DND-41 (cell line): ENCODE data around the gene GPR160.

Experiments
- ATAC-seq: fragments of 200-7000 bp; cut with Tn5 transposase; 3 replicates; pipeline ENCODE4 v1.9.1; 2021; ENCODE audit warnings: low read depth; ENCODE audit not compliant: insufficient read depth
- DNase-seq: peaks from one replicate; pipeline ENCODE4 v3.0.0-alpha.2; 2020
- H2AFZ ChIP-seq: 2 replicates; pipeline ENCODE4 v1.6.0; 2012; ENCODE audit warnings: low read depth, low read length
- H3K27ac ChIP-seq: 2 replicates; pipeline ENCODE4 v1.5.1; 2012; ENCODE audit warnings: low read length, inconsistent platforms
- H3K27me3 ChIP-seq: fragments of 200-600 bp; sonication (generic); 2 replicates; pipeline ENCODE4 v1.6.0; 2012; ENCODE audit warnings: low read length, mild to moderate bottlenecking, inconsistent platforms; ENCODE audit not compliant: insufficient read depth, poor library complexity
- H3K36me3 ChIP-seq: 2 replicates; pipeline ENCODE4 v1.5.1; 2012; ENCODE audit warnings: low read length, inconsistent platforms; ENCODE audit not compliant: insufficient read depth
- H3K4me1 ChIP-seq: 2 replicates; pipeline ENCODE4 v1.5.1; 2012; ENCODE audit warnings: mild to moderate bottlenecking, low read length; ENCODE audit not compliant: insufficient read depth
- H3K4me2 ChIP-seq: 2 replicates; pipeline ENCODE4 v1.6.0; 2012; ENCODE audit warnings: mild to moderate bottlenecking, moderate library complexity, low read length, inconsistent platforms; ENCODE audit not compliant: insufficient read depth
- H3K4me3 ChIP-seq, 2 experiments: fragments of 200-600 bp in 1 of 2; shearing (Covaris generic) in 1 of 2; 2 replicates each; pipeline ENCODE4 v1.5.1; 2012 to 2016; ENCODE audit warnings: inconsistent platforms in 2 of 2, low read length in 2 of 2, mild to moderate bottlenecking in 2 of 2, low read depth in 1 of 2, moderate library complexity in 1 of 2
- H3K79me2 ChIP-seq: 2 replicates; pipeline ENCODE4 v1.6.0; 2012; ENCODE audit warnings: low read length, inconsistent platforms; ENCODE audit not compliant: insufficient read depth
- H3K9ac ChIP-seq: 2 replicates; pipeline ENCODE4 v1.6.0; 2012; ENCODE audit warnings: low read depth, mild to moderate bottlenecking, inconsistent platforms, low read length, moderate library complexity
- H3K9me3 ChIP-seq: 2 replicates; pipeline ENCODE4 v1.5.1; 2012; ENCODE audit warnings: low read length, moderate library complexity, mild to moderate bottlenecking, inconsistent platforms; ENCODE audit not compliant: insufficient read depth, severe bottlenecking
- H4K20me1 ChIP-seq: 2 replicates; pipeline ENCODE4 v1.6.0; 2012; ENCODE audit warnings: low read length; ENCODE audit not compliant: insufficient read depth
- EZH2 ChIP-seq: IDR thresholded peaks from 3 replicates; pipeline ENCODE4 v1.6.1; 2012; ENCODE audit warnings: borderline replicate concordance, low read depth, mild to moderate bottlenecking, moderate library complexity, low read length, inconsistent platforms; ENCODE audit not compliant: severe bottlenecking
- TF ChIP-seq, protein P1 (sequence below): IDR thresholded peaks from 2 replicates; pipeline ENCODE4 v1.5.1; 2012; ENCODE audit warnings: borderline replicate concordance, low read length, moderate library complexity, mild to moderate bottlenecking; ENCODE audit not compliant: poor library complexity, severe bottlenecking; ENCODE audit errors: extremely low read depth

GPR160 gene

DNA sequence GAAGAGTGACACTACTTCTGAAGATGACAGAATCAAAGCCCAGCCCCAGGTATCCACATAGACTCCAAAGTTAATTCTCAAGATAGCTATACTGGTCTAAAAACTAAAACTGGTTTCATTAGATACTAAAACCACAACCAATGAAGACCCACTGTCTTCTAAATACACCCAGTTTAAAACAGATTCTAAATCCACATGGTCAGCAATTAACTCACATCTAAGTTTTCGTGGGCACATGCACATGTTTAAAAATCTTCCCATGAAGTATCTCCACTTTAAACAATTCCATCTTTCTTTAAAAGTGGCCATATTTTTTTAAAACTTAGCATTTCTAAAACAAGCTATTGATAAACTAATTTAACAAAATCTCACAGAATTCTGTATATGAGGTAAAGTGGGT is 63.1 kb downstream of the GPR160 start:
- H2AFZ ChIP-seq: no peak overlapping the region
- H3K4me3 ChIP-seq: no peak overlapping the region
- ATAC-seq: no peak
- TF ChIP-seq, protein P1, sequence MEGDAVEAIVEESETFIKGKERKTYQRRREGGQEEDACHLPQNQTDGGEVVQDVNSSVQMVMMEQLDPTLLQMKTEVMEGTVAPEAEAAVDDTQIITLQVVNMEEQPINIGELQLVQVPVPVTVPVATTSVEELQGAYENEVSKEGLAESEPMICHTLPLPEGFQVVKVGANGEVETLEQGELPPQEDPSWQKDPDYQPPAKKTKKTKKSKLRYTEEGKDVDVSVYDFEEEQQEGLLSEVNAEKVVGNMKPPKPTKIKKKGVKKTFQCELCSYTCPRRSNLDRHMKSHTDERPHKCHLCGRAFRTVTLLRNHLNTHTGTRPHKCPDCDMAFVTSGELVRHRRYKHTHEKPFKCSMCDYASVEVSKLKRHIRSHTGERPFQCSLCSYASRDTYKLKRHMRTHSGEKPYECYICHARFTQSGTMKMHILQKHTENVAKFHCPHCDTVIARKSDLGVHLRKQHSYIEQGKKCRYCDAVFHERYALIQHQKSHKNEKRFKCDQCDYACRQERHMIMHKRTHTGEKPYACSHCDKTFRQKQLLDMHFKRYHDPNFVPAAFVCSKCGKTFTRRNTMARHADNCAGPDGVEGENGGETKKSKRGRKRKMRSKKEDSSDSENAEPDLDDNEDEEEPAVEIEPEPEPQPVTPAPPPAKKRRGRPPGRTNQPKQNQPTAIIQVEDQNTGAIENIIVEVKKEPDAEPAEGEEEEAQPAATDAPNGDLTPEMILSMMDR: no peak
- no peak for TF ChIP-seq EZH2
- no peak overlapping the region for H3K4me2 ChIP-seq
- no peaks in the 10 kb centered on the region for H3K9me3 ChIP-seq
- peaks cover 90% of the 10 kb centered on the region for H3K36me3 ChIP-seq
- no peak for DNase-seq
- no peak overlapping the region for H3K9ac ChIP-seq
- no peaks in the 10 kb centered on the region for H3K4me1 ChIP-seq
- H3K79me2 ChIP-seq: no peaks in the 10 kb centered on the region
- H3K27me3 ChIP-seq: no peaks in the 10 kb centered on the region
- H3K27ac ChIP-seq: no peak overlapping the region
- H4K20me1 ChIP-seq: no peaks in the 10 kb centered on the region

DNA sequence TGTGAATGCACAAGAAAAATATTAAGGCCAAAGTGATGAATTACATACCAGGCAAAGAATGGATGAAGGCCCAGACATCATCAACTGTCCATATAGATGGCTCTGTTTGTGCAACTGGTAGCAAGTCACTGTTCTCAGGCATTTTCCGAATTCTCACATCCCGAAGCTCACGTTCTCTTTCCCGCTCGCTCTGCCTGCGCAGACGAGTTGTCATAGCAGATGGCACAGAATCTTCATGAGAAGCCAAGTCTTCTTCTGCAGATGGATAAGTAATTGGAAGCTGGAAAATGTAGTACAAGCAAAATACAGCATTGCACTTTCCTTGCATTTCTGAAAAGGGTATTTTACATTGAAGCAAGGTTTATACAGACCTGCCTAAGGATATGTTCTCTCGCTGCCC is 64.6 kb downstream of the GPR160 start:
- H3K4me3 ChIP-seq: no peak overlapping the region
- no peaks in the 10 kb centered on the region for H3K27me3 ChIP-seq
- no peak overlapping the region for H2AFZ ChIP-seq
- no peaks in the 10 kb centered on the region for H3K9me3 ChIP-seq
- no peak overlapping the region for H3K9ac ChIP-seq
- ATAC-seq: no peak
- H3K27ac ChIP-seq: no peak overlapping the region
- TF ChIP-seq, protein P1: no peak
- TF ChIP-seq EZH2: no peak
- no peak for DNase-seq
- no peaks in the 10 kb centered on the region for H3K4me1 ChIP-seq
- H4K20me1 ChIP-seq: no peaks in the 10 kb centered on the region
- H3K36me3 ChIP-seq: peaks cover 89% of the 10 kb centered on the region
- H3K79me2 ChIP-seq: no peaks in the 10 kb centered on the region
- H3K4me2 ChIP-seq: no peak overlapping the region

DNA sequence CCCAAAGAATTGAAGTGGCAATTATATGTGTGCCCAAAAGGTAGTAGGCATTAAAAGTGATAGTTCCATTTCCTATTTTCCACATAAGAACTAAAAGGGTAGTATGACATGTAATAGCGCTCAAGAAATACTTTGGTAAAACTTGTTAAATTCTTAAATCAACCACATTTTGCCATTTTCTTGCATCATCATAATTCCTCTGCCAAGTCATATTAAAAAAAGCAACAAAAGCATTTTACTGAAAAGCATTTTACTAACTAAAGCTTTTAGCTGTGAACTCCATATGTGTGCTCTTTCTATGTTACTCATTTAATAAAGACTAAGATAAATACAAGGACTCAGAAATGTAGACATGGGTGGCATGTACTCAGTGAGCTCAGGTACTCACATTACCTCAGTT is 70.1 kb downstream of the GPR160 start:
- no peaks in the 10 kb centered on the region for H3K9me3 ChIP-seq
- H3K4me3 ChIP-seq: no peak overlapping the region
- TF ChIP-seq EZH2: no peak
- TF ChIP-seq, protein P1: no peak
- no peak for DNase-seq
- H2AFZ ChIP-seq: no peak overlapping the region
- H3K36me3 ChIP-seq: peaks cover 73% of the 10 kb centered on the region
- H4K20me1 ChIP-seq: no peaks in the 10 kb centered on the region
- peaks cover 6% of the 10 kb centered on the region; the same call in 1 of the 2 replicates for H3K79me2 ChIP-seq
- no peak overlapping the region for H3K4me2 ChIP-seq
- H3K9ac ChIP-seq: no peak overlapping the region
- H3K27me3 ChIP-seq: no peaks in the 10 kb centered on the region
- ATAC-seq: no peak
- H3K4me1 ChIP-seq: peaks cover 23% of the 10 kb centered on the region
- no peak overlapping the region for H3K27ac ChIP-seq

DNA sequence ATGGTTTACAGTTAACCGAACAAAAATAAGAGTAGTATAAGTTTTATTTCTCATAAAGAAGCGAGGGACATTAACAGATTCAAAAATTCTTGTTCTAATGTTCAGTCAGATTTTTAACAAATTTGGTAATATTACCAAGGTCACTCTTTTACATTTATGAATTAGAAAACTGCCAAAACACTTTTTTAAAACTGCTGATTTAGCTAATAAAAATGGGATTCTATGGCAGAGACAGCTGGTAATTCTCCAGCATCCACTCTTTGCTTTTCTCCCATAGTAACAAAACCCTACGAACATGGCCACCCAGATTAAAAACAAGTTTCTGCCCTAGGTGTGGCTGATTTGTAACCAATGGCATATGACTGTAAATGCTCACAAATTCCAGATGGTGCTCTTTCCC is 71.2 kb downstream of the GPR160 start:
- Histone ChIP-seq H3K9me3 (no peaks in the 10 kb centered on the region), H3K4me3 (no peak overlapping the region), H3K9ac (no peak overlapping the region), H4K20me1 (no peaks in the 10 kb centered on the region), H3K79me2 (peaks cover 6% of the 10 kb centered on the region; the same call in 1 of the 2 replicates), H2AFZ (no peak overlapping the region), H3K4me2 (no peak overlapping the region), H3K4me1 (peaks cover 26% of the 10 kb centered on the region), H3K36me3 (peaks cover 74% of the 10 kb centered on the region), H3K27ac (no peak overlapping the region), H3K27me3 (no peaks in the 10 kb centered on the region)
- DNase-seq (no peak), ATAC-seq (no peak)
- TF ChIP-seq EZH2: no peak
- TF ChIP-seq, protein P1: no peak
